GM21515 (cell line): ENCODE data around the gene TRPM8.

Source experiments
- ATAC-seq: cut with Tn5 transposase; IDR thresholded peaks from one replicate; pipeline ENCODE4 v1.9.1; 2021; ENCODE audit not compliant: unreplicated experiment

TRPM8 gene

GRCh38 chr2:233999182-233999581 lies 82.0 kb downstream of the TRPM8 start:
- ATAC-seq, result no peak

- ATAC-seq, result no peak
These were observed 84.4 kb downstream of the TRPM8 start for GRCh38 chr2:234001380-234002160.

GRCh38 chr2:234002281-234002680 lies 85.1 kb downstream of the TRPM8 start:
- ATAC-seq, result no peak

DNA sequence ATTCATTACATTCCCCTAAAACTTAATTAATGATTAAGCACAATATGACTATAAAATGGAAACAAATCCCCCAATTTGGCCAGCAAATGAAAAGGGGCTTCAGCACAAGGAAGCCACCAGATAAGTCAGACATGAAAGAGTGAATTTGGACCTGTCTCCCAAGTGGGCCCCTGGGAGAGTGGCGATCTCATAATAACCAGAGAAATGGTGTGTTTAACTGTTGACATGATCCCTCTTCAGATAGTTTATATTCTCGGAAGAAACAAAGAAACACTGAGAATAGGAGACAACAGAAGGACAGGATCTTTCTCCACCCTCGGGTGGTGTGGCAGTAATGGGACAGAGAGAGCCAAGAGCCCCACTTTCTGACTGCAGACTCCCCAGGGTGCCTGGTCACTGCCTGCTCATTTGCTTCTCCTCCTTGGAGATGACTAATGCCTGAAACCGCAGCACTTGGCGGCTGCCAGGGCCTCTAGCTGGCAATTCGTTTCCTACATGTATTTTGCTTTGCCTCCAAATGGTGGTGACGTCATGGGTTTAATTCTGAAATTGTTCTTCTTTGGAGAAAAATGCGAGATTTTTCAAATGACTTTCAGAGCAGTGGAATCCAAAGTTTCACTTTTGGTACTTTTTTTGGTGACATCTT lies 86.9 kb downstream of the TRPM8 start:
- ATAC-seq, result no peak

DNA sequence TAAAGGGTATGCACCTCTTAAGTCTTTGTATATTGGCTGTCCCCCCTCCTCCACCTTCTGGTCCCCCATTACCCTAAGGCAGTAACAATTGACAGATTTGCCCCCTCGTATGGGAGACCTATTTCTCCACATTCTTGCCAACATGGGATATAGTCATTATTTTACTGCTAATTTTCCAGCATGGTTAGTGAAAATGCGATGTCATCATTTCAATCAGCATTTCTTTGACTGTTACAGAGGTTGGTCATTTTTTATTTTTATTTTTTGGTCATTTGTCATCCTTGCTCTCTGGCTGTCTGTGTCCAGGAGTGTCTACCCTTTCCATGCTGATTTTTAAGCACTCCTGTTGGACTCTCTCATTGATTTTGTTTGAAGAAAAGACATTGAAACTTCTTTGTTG lies 88.0 kb downstream of the TRPM8 start:
- ATAC-seq, result no peak

- ATAC-seq, result no peak
These were observed 89.3 kb downstream of the TRPM8 start for GRCh38 chr2:234006501-234006900.

DNA sequence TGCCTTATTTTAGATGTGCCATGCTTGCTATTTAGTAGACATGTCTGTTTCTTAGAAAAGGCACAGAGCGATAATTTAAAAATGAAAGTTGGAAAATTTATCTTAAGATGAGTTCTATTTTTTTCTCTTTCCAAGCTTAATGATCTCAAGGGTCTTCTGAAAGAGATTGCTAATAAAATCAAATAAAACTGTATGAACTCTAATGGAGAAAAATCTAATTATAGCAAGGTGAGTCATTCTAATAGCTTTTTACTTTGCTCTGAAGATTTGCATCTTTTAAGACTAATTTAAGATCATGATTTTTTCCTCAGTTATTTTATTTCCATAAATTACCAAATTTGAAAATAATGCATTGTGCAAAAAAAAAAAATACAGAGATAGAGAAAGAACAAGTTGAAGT lies 97.3 kb downstream of the TRPM8 start:
- no peak for ATAC-seq

DNA sequence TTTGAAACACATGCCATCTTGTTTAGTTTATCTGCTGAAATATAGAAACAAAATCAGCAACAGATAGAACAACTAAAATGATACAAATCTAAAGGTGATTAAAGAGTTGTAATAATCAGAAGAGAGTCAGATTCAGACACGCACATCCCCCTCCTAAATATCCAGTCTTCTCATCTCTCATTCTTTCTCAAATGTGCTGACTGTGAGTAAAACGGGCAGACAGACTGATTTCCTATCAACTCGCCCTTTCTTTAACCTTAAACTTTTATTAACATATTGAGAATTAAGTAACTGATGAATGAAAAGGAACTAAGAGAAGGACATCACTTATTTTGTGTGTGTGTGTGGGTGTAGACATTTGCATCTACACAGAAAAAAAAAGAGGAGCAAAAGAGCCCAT lies 98.7 kb downstream of the TRPM8 start:
- no peak for ATAC-seq

GRCh38 chr2:234019896-234020295 lies 102.7 kb downstream of the TRPM8 start:
- no peak for ATAC-seq

DNA sequence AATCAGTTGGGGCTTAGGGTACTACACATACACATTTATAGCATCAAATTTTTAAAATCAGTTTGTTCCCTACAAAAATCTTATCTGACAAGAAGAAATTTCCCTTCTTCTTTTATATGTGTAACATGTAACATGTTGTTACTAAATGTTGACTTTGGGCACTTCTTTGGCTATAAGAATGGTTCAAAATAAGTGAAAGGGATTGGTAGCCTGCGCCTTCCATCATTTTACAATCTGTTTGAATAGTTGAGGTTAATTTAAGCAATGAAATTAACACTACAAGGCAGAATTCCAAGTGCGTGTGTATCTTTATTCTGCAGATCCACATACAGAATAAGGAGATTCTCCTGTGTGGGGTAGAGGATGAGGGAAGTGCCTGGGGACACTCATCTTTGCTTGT lies 103.2 kb downstream of the TRPM8 start:
- ATAC-seq, result no peak

DNA sequence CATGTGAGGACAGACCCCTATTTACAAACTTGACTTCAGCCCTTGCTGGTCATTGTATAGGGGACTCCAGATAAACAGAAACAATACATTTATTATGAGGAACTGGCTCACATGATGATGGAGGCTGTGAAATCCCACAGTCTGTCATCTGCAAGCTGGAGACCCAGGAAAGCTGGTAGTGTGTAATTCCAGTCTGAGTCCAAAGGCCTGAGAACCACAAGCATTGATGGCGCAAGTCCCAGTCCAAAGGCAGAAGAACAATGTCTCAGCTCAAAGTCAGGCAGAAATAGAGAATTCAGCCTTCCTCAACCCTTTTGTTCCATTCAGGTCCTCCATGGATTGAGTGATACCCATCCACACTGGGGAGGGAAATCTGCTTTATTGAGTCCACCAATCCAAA lies 105.3 kb downstream of the TRPM8 start:
- ATAC-seq, result no peak

DNA sequence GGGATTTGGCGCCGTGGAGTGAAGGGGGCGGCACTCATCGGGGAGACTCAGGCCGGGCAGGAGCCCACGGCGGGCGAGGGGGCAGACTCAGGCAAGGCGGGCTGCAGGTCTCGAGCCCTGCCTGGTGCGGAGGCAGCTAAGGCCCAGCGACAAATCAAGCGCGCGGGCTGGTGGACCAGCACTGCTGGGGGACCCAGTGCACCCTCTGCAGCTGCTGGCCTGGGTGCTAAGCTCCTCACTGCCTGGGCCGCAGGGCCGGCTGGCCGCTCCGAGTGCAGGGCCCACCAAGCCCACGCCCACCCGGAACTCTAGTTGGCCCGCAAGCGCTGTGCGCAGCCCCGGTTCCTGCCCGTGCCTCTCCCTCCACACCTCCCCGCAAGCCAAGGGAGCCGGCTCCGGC lies 107.1 kb downstream of the TRPM8 start:
- ATAC-seq, result no peak

DNA sequence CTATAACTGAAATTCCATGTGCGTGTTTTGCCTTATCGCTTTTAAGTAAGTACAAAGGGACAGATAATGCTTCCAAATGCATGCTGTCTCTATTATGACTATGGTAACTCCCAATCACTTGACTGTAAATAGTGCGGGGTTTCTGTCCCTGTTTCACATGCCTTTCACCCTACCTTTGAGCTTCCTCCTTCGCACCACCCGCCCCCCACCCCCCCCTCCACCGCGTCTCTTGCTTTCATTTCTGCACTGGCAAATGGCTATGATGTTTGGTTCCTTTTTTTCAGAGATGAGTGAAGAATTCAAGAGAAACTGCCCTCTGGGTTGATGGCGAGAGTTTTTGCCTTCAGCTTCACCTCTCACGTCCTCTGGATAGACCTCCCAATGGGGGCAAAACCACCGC lies 108.3 kb downstream of the TRPM8 start:
- ATAC-seq, result peak; percentile 76

GRCh38 chr2:234025891-234026401 lies 108.8 kb downstream of the TRPM8 start:
- no peak for ATAC-seq

DNA sequence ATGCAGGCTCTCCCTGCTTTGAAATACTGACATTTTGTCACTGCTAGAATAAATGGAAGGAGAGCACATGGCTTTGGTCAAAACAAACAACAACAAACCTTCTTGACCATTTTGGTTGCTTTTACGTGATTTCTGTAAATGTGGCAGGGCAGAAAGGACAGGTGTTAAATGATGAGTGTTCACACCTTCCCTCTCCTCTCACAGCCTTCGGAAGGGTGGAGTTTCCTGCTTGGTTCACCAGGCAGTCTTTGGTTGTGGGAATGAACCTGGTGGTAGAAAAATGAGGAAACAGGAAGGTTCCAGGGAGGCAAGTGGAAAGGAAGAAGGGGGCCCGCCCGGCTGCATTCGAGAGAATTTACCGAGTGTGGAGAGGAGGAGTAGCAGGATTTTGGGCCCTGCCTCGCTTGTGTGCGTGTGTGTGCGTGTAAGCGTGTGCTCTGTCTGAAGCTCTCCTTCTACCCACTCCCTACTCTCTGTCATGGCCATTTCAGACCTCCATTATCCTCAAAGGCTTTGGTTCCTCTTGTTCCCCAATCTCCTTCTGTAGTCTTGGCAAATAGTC lies 109.6 kb downstream of the TRPM8 start:
- ATAC-seq, result no peak

DNA sequence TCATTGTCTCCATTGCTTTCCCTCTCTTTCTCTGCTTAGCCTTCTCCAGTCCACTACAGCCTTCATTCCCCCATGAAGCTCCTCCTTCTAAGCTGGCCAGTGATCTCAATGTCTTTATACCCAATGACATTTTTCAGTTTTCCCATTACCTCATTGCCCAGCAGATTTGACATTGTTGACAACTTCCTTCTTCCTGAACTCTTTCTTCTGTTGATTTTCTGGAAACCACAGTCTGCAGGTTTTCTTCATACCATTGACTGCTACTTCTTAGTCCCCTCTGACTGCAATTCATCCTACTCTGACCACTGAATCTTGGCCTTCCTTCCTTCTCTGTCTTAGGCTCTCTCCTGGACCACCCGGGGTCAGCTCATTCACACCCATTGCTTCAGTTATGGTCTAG lies 110.5 kb downstream of the TRPM8 start:
- ATAC-seq, result no peak

- no peak for ATAC-seq
These were observed 112.1 kb downstream of the TRPM8 start for GRCh38 chr2:234029150-234029733.

GRCh38 chr2:234031207-234031606 lies 114.0 kb downstream of the TRPM8 start:
- no peak for ATAC-seq

DNA sequence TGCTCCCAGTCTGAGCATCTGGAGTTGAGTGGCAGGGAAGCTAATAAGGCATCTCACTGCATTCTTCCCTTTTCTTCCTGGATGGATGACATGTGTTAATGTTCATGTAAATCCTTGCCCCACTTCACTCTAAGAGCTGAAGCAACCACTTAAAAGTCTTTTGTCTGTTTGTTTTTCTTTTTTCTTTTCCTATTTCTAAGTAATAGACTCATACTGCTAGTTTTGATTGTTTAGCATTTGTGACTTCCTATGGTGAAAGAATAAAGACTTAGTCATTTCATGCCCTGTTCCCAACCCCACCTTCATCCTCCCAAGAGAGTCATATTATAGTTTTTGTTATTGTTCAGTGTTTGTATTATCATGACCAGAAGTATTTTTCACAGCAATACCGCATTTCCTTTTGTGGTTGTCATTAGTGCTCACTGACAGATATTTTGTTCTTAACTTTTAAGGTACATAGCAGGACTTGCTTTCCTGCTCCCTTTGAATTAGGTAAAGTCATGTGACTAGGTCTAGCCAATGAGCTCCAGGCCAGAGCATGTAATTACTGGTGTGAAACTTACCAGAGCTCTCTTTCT lies 115.2 kb downstream of the TRPM8 start:
- no peak for ATAC-seq

DNA sequence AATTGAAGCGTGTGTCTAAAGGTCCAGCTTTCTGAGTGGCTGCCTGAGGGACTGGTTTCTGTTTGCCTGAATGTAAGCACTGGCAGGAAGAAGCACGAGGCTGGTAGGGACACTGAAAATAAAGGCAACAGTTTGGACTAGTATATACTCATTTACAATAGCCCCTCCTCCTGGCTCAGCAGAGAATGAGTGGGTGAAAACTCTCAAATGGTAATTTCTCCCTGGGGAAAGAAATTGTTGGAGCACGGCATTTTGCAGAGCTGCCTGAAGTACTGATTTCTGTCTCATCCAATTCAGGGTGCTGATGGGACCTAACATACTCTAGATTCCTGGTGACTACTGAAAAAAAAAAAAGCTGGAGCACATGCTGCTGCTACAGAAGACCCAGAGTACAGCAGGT lies 116.0 kb downstream of the TRPM8 start:
- no peak for ATAC-seq

GRCh38 chr2:234033885-234034284 lies 116.7 kb downstream of the TRPM8 start:
- ATAC-seq, result no peak
